ENCODE data around the gene CHKB.
A peak's percentile ranks its signal among the peaks of the same experiment; 100 is the strongest.
"Not testable (repeated sequence)": the region's sequence is repeated elsewhere in the genome, so short reads cannot be mapped to it uniquely, and the experiment has no call there.

The CHKB gene

DNA sequence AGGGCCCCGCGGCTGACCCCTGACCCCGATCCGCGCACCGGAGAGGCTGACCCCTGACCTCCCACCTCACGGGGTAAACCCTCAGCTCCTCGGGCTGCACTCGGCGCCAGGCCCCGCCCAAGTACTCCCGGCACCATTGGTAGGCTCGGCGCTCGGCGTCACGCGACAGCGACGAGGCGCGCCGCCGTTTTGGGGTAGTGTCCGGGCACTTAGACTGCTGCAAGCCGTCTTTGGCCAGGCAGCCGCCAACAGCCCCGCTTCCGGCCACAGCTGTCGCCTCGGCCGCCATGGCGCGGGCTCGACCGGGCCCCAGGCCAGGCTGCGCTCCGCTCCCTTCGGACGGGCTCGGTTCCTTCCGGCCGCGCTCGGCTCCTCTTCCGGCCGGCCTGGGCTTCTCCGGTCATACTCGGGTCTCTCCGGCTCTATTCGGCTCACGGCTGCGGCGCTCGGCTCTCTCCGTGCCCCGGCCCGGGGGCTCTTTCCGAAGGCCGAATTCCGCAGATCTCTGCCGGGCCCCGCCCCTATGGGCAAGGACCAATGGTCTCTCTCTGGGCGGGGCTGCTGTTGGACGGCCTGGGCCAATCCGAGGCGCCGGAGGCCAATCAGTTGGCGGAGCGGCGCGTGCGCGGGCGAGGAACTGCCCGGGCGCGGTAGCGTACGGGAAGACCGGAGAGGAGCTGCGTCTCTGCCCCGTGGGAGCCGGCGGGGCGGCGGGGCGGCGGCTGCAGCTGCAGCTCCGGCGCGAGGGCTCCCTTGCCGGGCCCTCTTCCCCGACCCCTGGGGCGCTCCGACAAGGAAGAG, at the start of gene CHKB:
CHKB (minus strand) TSS at position 357 of the 801 bp plus-strand sequence; CDS start at position 289, 68 bp downstream.
- peak; percentile 95 for DNase-seq

GRCh38 chr22:50630376-50630775, 47.7 kb upstream of the CHKB start:
- no peak for DNase-seq

DNA sequence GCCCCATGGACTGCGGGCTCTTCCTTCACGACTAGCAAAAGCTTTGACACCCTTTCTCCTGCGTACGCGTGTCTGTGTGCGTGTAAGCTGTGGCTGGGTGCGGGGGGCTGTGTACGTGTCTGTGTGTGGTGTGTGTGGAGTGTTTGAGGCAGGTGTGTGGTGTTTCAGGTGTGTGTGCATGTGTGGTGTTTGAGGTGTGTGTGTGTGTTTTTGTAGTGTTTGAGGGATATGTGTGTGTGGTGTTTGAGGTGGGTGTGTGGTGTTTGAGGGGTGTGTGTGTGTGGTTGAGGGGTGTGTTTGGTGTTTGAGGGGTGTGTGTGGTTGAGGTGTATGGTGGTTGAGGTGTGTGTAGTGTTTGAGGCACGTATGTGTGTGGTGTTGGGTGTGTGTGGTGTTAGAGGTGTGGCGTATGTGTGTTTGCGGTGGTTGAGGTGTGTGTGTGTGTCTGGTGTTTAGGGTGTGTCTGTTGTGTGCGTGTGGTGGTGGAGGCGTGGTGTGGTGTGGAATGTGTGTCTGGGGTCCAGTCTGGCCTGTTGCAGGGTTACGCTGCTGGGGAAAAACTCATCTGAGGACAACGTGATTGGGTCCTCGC, 46.0 kb upstream of the CHKB start:
- DNase-seq, result no peak

DNA sequence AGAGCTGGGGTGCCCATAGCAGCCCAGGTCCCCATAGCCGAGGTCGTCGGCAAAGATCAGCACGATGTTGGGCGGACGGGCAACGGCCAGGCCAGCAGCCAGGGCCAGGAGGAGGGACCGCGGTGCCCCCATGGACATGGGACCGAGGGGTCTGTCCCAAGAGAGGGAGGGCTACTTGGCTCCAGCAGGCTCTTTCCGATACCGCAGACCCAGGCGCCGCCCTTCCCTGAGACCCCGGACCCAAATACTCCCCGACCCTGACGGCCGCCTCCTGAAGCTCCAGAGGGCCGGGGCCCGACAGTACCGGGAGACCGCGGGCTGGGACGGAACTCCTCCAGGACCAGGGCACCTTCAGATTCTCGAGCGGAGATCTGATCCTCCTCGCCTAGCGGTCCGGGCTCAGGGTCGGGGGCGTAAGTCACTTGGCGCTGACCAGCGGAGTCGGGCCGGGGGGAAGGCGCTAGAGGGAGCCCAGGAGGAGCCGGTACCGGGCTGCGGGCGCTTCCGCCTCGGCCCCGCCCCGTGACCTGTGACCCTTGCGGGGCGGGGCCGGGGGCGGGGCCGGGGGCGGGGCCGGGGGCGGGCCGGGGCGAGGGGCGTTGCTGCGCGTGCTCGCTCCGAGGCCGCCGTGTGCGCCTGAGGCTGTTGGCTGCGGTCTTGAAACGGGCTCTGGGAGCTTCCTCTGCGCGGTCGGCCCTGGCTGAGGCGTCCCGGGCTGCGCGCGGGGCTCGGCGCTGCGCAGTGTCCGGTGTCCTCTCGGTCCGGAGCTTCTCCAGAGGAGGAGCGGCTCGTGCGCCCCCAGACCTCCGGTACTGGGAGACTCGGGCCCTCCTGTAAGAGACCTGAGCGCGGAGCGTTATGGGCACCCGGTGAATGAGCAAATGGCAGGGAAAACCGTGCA, 45.2 kb upstream of the CHKB start, which contains the start of gene ARSA:
ARSA (minus strand) TSS at position 511 of the 901 bp plus-strand sequence; CDS start at position 138, 373 bp downstream.
- DNase-seq, result peak; percentile 71

DNA sequence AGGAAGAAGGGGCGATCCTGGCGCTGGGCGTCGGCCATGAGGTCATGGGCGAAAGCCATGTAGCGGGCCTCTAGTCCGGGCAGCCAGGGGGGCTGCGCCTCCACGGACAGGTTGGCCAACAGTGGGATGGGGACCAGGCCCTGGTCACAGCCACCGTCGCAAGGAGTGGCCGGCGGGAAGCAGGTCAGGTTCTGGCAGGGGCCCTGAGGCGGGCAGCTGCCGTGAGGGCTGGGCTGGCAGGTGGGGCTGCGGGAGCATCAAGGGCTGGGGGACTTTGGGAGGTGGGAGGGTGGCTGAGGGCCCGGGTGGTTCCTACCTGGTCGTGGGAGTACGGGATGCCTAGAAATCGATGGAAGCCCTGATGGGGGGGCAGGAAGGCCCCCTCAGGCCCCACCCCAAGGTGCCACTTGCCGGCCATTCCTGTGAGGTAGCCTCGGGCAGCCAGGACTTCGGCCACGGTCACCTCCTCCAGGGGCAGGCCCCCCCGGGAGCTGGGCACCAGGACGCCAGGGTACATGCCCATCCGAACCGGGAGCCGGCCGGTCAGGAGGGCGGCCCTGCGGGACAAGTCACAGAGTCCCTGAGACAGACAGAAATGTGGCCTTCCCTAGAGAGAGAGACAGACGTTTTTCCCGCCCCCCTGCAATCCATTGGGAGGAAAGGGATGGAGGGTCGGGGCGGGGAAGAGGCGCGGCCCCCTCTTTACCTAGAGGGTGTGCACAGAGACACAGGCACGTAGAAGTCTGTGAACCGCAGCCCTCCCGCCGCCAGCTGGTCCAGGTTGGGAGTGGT, 44.4 kb upstream of the CHKB start:
- no peak for DNase-seq

DNA sequence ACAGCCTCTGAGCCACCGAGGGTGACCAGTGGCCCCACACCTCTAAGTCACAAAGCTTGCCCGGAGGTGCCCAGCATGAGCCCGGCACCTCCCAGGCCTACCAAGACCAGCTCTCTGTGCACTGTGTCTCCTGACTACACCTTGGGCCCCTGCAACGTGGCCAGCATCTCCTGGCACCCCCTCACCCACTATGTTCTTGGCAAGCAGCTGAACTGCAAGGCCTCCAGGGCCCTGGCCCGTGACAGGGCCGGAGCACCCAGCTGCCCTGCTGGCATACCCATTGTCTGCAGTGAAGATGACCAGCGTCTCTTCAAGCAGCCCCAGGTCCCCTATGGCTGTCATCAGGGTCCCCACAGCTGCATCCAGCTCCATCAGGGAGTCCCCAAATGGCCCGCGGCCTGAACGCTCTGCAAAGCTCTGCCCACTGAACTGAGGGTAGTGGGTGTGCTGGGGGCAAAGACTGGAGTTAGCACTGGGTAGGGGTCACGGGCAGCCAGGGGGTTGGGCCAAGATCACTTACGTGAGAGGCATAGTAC, 43.7 kb upstream of the CHKB start:
- DNase-seq, result no peak

DNA sequence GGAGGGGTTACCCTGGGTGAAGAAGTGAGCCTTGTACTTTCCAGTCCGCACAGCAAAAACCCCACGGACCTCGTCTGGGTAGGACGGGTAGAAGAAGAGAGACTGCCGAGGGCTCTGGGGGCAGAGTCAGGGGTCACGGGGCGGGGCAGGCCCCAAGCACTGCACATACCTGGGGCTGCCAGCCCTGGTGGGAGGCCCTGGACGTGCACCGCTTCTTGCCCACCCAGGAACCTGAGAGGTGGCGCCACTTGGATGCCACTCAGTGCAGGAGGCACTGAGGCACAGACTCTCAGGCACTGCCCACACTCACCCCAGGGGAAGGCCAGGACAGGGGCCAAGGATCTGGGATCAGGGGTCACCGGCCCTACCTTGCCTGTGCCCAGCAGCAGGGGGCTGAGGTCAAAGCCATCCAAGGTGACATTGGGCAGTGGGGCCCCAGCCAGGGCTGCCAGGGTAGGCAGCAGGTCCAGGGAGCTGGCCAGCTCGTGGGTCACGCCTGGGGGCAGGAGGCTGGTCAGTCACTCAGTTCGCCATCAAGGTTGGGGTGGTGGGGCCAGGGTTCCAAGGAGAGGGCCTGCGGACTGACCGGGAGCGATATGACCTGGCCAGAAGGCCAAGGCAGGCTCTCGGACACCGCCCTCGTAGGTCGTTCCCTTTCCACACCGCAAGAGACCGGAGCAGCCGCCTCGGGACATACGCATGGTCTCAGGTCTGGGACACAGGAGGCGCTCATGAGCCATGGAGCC, 43.1 kb upstream of the CHKB start:
- no peak for DNase-seq

- no peak for DNase-seq
Observed at GRCh38 chr22:50625131-50625567, 42.5 kb upstream of the CHKB start.

DNA sequence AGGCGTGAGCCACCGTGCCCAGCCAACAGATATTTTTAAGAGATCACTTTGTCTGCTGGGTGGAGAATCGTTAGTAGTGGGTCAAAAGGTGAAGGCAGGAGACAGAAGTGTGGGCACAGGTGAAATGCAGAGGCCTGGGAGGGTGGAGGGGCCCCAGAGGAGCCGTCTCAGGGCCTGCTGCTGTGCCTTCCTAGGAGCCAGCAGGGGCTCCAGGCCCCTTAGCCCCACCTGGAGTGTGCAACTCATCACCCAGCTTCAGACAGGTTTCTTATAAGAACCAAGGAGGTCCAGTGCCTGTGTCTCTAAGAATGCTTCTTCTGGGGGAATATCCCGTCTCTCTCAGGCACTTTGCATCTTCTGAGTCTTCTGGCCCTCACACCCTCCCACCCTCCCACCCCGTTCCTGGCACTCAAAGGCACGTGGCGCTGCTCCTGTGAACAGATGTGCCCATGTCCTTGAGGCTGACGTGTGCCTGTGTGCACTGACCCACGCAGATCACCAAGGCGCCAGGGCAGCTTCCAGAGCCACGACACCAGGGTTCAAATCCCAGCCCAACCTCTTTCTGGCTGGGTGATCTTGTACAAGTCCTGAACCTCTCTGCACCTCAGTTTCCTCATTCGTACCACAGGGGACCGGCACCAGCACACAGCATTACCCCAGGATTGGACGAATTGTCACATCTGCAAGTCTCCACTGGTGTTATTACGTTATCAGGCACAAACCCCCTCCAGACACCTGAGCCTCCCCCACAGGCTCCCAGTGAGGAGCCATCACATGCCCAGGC, 41.9 kb upstream of the CHKB start:
- DNase-seq, result no peak

DNA sequence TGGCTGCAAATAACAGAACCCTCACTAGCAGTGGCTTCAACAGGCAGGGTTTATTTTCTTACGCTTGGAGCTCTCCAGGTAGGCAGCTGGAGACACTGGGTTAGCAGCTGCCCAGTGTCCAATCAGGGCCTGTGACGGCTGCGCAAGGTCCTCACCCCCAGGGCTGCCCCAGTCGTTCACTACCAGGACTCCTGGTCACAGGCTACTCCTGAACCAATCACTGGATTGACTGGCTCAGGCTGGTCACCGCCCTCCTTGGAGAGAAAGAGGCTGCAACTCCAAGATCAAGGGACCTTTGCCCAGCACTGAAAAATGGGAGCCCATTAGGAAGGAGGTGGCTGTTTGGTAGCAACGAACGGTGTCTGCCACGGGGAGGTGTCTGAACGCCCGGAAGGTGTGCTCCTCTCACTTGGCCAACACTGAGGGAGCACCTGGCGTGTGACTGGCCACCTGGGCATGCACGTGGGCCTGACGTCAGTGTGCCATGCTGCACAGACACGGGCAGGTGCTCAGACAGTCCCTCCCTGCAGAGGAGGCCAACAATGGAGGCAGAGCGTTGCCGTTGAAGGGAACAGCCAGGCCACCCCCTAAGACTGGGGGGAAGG, 40.2 kb upstream of the CHKB start:
- DNase-seq, result no peak

- peak; percentile 42 for DNase-seq
Observed at GRCh38 chr22:50621948-50622722, 39.5 kb upstream of the CHKB start.

DNA sequence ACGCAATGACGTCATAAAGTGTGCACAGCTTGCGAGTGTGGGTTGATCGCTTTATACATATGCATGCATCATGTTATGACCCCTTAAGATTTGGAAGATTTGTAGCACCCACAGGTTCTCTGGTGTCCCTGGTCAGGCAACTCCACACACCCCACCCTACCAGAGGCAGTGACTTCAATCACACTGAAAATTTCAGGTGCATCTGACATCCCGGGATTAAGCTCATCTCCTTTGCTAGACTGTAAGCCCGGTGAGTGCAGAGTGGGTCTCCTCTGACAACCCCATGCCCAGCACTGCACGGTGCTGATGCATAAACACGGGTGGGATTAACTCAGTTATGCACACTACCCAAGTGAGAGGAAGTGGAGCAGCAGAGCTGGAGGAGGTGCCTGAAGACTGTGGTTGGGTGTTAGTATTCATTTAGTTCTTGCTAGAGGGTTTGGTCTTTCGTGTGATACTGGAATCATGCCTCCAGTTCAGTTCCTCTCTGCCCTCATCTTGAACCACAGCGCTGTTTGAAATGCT, 38.8 kb upstream of the CHKB start:
- peak; percentile 65 for DNase-seq

- DNase-seq, result peak; percentile 71
Observed at GRCh38 chr22:50620593-50621355, 38.1 kb upstream of the CHKB start.

GRCh38 chr22:50614296-50614695, 31.6 kb upstream of the CHKB start:
- not testable (repeated sequence) for DNase-seq

DNA sequence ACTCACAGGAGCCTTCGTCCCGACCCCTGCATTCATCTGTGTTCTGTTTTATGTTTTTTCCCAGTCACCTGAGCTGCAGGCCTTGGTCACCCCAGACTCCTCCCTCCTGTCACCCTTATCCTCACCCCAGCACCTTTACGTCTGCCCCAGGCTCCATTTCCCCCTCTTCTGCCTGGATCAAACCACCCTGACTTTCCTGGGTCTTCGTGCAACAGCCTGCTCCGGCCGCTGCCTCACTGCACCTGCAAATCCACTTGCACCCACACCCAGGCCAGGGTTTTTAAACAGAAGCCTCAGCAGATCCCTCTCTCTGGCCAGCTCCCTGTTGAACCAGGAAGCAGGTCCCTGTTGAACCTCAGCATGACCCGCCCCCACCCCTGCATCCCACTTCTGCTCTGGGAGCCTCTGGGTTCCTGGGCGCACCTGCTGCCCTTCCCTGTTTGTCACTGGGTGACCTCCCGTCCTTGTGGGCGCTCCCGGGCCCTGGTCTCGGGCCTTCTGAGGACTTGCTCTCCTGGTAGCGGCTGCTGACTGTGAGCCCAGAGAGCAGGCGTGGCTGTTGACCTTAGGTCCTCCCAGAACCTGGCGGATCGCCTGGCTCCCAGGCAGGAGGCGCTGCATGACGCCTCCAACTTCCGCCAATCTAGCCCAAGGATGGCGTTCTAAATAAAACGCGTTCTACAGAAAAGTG, 30.8 kb upstream of the CHKB start:
- DNase-seq, result no peak

- DNase-seq, result no peak
Observed at GRCh38 chr22:50612528-50613221, 30.0 kb upstream of the CHKB start.

DNA sequence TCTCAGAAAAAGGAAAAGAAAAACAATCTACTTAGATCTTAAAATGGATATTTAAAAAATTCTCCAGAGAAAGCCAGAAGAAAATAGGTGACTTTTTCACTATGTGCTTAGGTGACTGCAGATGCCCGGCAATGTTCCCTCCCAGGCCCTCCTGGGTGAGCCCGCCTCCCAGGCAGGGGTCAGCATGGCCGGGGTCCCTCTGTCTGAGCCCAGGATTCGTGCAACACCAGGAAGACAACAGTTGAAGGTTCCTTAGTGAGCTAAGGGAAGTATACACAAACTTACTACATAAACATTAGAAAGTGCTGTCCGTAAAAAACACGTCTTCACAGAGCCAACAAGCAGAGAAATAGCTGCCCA, 29.5 kb upstream of the CHKB start:
- no peak for DNase-seq

Measured in KG1 (cell line).